Breast epithelium (tissue), 3 donors: ENCODE measurements around the gene TRIM28.

ENCODE experiments used
- CTCF ChIP-seq, 3 donors: fragments of 450-650 bp; IDR thresholded peaks; one replicate each; pipeline ENCODE4 v1.5.1; 2016 to 2017; ENCODE audit warnings: antibody characterized with exemption in 3 of 3, mild to moderate bottlenecking in 3 of 3, moderate library complexity in 3 of 3
- POLR2A ChIP-seq: fragments of 450-650 bp; IDR thresholded peaks from one replicate; pipeline ENCODE4 v1.6.1; 2016; ENCODE audit warnings: antibody characterized with exemption, mild to moderate bottlenecking, moderate library complexity

- TF ChIP-seq CTCF (IDR thresholded peaks at IDR 0.05) (peak; percentile 58 to 84 (median 82)), POLR2A (no peak)
Measured at GRCh38 chr19:58581227-58582141, 37.6 kb downstream of the TRIM28 start.
